WTC11 (cell line): ENCODE data around the gene IFI27. TPM values are rescaled to one million over a fixed set of nuclear protein-coding genes. Genes with fewer than 3 reads are reported as not detected.

Source experiments
- ATAC-seq: fragments of 200-7000 bp; cut with Tn5 transposase; 2 replicates; pipeline ENCODE4 v1.10.0; 2021; ENCODE audit warnings: mild to moderate bottlenecking, moderate library complexity
- CTCF ChIA-PET: fragments of 300-600 bp; sonication (Branson Sonifier 250); formaldehyde crosslinking; loops from one replicate; lab custom pipeline; 2021; ENCODE audit warnings: antibody characterized with exemption; lab: Charles Lee
- POLR2A ChIA-PET: fragments of 350-600 bp; sonication (Branson Sonifier 250); formaldehyde crosslinking; loops from one replicate; lab custom pipeline; 2021; ENCODE audit warnings: antibody characterized with exemption; lab: Charles Lee
- DNase-seq: peaks from one replicate; pipeline ENCODE4 v3.0.0; 2021; ENCODE audit warnings: low spot score
- H3K27ac Mint-ChIP-seq: 2 replicates; pipeline ENCODE4 v1.8.0; 2021; ENCODE audit warnings: mixed read lengths
- H3K27me3 Mint-ChIP-seq: 2 replicates; pipeline ENCODE4 v1.8.0; 2021; ENCODE audit warnings: low read depth, mild to moderate bottlenecking, moderate library complexity, mixed read lengths
- H3K36me3 Mint-ChIP-seq: 2 replicates; pipeline ENCODE4 v1.8.0; 2021; ENCODE audit warnings: mixed read lengths
- H3K4me1 Mint-ChIP-seq: 2 replicates; pipeline ENCODE4 v1.8.0; 2022; ENCODE audit warnings: mixed read lengths
- H3K4me3 Mint-ChIP-seq: 2 replicates; pipeline ENCODE4 v1.8.0; 2021; ENCODE audit warnings: mild to moderate bottlenecking, moderate library complexity, mixed read lengths
- H3K9me3 Mint-ChIP-seq: 2 replicates; pipeline ENCODE4 v1.8.0; 2021; ENCODE audit warnings: mixed read lengths
- ATF1 ChIP-seq: sonication (generic); formaldehyde crosslinking; IDR thresholded peaks from 2 replicates; pipeline ENCODE4 v1.8.1; 2023; ENCODE audit warnings: mild to moderate bottlenecking, moderate library complexity, missing genetic modification reagents
- CBFB ChIP-seq: sonication (generic); formaldehyde crosslinking; IDR thresholded peaks from 2 replicates; pipeline ENCODE4 v1.8.1; 2022; ENCODE audit warnings: mild to moderate bottlenecking, low read depth, missing genetic modification reagents
- CREB1 ChIP-seq: sonication (generic); formaldehyde crosslinking; IDR thresholded peaks from 2 replicates; pipeline ENCODE4 v1.8.0; 2023; ENCODE audit warnings: mild to moderate bottlenecking, missing genetic modification reagents
- E2F4 ChIP-seq: sonication (generic); formaldehyde crosslinking; IDR thresholded peaks from 2 replicates; pipeline ENCODE4 v1.8.1; 2022; ENCODE audit warnings: low read depth, mild to moderate bottlenecking, moderate library complexity, missing genetic modification reagents, borderline replicate concordance
- ETV6 ChIP-seq: sonication (generic); formaldehyde crosslinking; IDR thresholded peaks from 2 replicates; pipeline ENCODE4 v1.8.1; 2022; ENCODE audit warnings: mild to moderate bottlenecking, missing genetic modification reagents
- FOXJ3 ChIP-seq: sonication (generic); formaldehyde crosslinking; IDR thresholded peaks from 2 replicates; pipeline ENCODE4 v1.9.0; 2021; ENCODE audit warnings: missing genetic modification reagents, mild to moderate bottlenecking, borderline replicate concordance
- FOXK1 ChIP-seq: sonication (generic); formaldehyde crosslinking; IDR thresholded peaks from 2 replicates; pipeline ENCODE4 v1.8.0; 2022; ENCODE audit warnings: mild to moderate bottlenecking, moderate library complexity, missing genetic modification reagents
- JUN ChIP-seq: sonication (generic); formaldehyde crosslinking; IDR thresholded peaks from 2 replicates; pipeline ENCODE4 v1.8.0; 2023; ENCODE audit warnings: mild to moderate bottlenecking, missing genetic modification reagents
- ZNF121 ChIP-seq: sonication (generic); formaldehyde crosslinking; IDR thresholded peaks from 2 replicates; pipeline ENCODE4 v1.8.0; 2023; ENCODE audit warnings: missing genetic modification reagents
- ZNF425 ChIP-seq: fragments of 250-450 bp; sonication (Bioruptor Pico); conservative IDR thresholded peaks from 2 replicates; pipeline ENCODE4 v1.9.0; 2021; ENCODE audit warnings: mild to moderate bottlenecking
- total RNA-seq: library from RNA; stranded (reverse); gene quantifications from 3 replicates; pipeline ENCODE4 v1.2.3, GENCODE V29; 2021
- TF ChIP-seq, protein P1 (sequence below): sonication (generic); formaldehyde crosslinking; IDR thresholded peaks from 2 replicates; pipeline ENCODE4 v1.8.1; 2023; ENCODE audit warnings: mild to moderate bottlenecking, missing genetic modification reagents
- TF ChIP-seq, protein P2 (sequence below): fragments of 200-600 bp; IDR thresholded peaks from 2 replicates; pipeline ENCODE4 v1.8.0; 2022; ENCODE audit warnings: antibody characterized with exemption
- TF ChIP-seq, protein P3 (sequence below): fragments of 250-450 bp; sonication (Bioruptor Pico); IDR thresholded peaks from 2 replicates; pipeline ENCODE4 v1.9.0; 2021; ENCODE audit warnings: mild to moderate bottlenecking
- TF ChIP-seq, protein P4 (sequence below): fragments of 250-450 bp; sonication (Bioruptor Pico); IDR thresholded peaks from 2 replicates; pipeline ENCODE4 v2.1.2; 2022; ENCODE audit warnings: mild to moderate bottlenecking, moderate library complexity

The IFI27 gene
- total RNA-seq, 1 experiment from 2014 or later: 1.8 TPM

DNA sequence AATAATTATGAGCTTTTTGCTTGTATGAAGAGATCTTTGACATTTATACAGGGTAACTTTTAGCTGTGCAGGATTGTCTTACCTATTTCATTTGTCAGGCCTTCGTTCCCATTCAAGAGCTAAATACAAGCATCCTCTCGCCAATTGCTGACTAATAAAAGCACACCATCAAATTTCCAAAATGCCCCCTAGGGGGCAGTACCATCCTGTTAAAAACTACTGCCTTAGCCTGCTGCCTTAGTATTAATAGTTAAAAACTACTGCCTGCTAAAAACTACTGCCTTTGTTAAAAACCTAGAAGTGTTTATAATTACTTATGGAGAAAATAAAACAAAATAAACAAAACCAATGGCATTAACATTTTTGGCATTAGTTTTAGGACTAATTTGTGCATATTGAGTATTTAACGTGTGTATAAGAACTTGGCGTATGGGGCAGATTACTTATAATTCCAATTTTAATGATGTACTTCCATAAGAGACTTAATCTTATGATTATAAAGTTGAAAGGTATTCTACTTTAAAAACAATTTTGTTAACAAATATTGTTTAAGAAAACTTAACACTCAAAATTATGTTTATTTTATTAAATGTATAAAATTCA lies 21.9 kb downstream of the IFI27 start:
- H3K4me1 Mint-ChIP-seq: peaks cover 15% of the 10 kb centered on the region
- no peak overlapping the region for H3K4me3 Mint-ChIP-seq
- H3K36me3 Mint-ChIP-seq: peaks cover 13% of the 10 kb centered on the region
- H3K9me3 Mint-ChIP-seq: peaks cover 20% of the 10 kb centered on the region
- no peak overlapping the region for H3K27ac Mint-ChIP-seq
- CTCF ChIA-PET: interaction anchor here (0.6 to 2.5 kb wide), 48 partner anchors 9 to 417 kb away, joined by 3 to 29 read pairs (median 4); partner anchors contain the start of genes DDX24, IFI27, IFI27L1 and OTUB2
- ATAC-seq (no peak; the same call in 1 of the 2 replicates), DNase-seq (peak; percentile 50)
- TF ChIP-seq, protein P1, sequence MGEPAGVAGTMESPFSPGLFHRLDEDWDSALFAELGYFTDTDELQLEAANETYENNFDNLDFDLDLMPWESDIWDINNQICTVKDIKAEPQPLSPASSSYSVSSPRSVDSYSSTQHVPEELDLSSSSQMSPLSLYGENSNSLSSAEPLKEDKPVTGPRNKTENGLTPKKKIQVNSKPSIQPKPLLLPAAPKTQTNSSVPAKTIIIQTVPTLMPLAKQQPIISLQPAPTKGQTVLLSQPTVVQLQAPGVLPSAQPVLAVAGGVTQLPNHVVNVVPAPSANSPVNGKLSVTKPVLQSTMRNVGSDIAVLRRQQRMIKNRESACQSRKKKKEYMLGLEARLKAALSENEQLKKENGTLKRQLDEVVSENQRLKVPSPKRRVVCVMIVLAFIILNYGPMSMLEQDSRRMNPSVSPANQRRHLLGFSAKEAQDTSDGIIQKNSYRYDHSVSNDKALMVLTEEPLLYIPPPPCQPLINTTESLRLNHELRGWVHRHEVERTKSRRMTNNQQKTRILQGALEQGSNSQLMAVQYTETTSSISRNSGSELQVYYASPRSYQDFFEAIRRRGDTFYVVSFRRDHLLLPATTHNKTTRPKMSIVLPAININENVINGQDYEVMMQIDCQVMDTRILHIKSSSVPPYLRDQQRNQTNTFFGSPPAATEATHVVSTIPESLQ (CRISPR knock-in tag): no peak
- TF ChIP-seq, protein P2, sequence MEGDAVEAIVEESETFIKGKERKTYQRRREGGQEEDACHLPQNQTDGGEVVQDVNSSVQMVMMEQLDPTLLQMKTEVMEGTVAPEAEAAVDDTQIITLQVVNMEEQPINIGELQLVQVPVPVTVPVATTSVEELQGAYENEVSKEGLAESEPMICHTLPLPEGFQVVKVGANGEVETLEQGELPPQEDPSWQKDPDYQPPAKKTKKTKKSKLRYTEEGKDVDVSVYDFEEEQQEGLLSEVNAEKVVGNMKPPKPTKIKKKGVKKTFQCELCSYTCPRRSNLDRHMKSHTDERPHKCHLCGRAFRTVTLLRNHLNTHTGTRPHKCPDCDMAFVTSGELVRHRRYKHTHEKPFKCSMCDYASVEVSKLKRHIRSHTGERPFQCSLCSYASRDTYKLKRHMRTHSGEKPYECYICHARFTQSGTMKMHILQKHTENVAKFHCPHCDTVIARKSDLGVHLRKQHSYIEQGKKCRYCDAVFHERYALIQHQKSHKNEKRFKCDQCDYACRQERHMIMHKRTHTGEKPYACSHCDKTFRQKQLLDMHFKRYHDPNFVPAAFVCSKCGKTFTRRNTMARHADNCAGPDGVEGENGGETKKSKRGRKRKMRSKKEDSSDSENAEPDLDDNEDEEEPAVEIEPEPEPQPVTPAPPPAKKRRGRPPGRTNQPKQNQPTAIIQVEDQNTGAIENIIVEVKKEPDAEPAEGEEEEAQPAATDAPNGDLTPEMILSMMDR: peak; percentile 85
- TF ChIP-seq ZNF121 (CRISPR knock-in tag) (no peak), JUN (CRISPR knock-in tag) (no peak), E2F4 (CRISPR knock-in tag) (no peak), ETV6 (CRISPR knock-in tag) (no peak), ATF1 (no peak), FOXK1 (CRISPR knock-in tag) (no peak)
- POLR2A ChIA-PET: interaction anchor here (1.0 kb wide), 1 partner anchor 51 kb away, joined by 4 read pairs; the partner anchor contains the start of genes DDX24 and IFI27L1
- peaks cover 15% of the 10 kb centered on the region for H3K27me3 Mint-ChIP-seq

DNA sequence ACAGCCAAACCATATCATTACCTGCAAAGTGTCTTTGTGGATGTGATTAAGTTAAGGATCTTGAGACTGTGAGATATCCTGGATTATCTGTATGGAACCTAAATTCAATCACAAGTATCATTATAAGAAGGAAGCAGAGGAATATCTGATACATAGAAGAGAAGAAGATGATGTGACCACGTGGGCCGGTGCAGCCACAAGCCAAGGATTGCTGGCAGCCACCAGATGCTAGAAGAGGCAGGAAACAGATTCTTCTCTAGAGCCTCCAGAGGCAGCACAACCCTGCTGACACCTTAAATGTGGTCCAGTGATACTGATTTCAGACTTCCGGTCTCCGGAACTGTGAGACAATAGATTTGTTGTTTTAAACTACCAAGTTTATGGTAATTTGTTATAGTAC lies 24.9 kb downstream of the IFI27 start:
- Mint-ChIP-seq H3K27ac (no peak overlapping the region), H3K4me1 (peaks cover 20% of the 10 kb centered on the region), H3K9me3 (peaks cover 20% of the 10 kb centered on the region), H3K4me3 (no peak overlapping the region), H3K36me3 (peaks cover 13% of the 10 kb centered on the region), H3K27me3 (peaks cover 7% of the 10 kb centered on the region; the same call in 1 of the 2 replicates)
- POLR2A ChIA-PET: no interaction called here
- DNase-seq (no peak), ATAC-seq (no peak)
- TF ChIP-seq CREB1 (CRISPR knock-in tag) (no peak), ZNF425 (CRISPR knock-in tag) (no peak), FOXK1 (CRISPR knock-in tag) (no peak), FOXJ3 (CRISPR knock-in tag) (no peak), CBFB (no peak)
- TF ChIP-seq, protein P3, sequence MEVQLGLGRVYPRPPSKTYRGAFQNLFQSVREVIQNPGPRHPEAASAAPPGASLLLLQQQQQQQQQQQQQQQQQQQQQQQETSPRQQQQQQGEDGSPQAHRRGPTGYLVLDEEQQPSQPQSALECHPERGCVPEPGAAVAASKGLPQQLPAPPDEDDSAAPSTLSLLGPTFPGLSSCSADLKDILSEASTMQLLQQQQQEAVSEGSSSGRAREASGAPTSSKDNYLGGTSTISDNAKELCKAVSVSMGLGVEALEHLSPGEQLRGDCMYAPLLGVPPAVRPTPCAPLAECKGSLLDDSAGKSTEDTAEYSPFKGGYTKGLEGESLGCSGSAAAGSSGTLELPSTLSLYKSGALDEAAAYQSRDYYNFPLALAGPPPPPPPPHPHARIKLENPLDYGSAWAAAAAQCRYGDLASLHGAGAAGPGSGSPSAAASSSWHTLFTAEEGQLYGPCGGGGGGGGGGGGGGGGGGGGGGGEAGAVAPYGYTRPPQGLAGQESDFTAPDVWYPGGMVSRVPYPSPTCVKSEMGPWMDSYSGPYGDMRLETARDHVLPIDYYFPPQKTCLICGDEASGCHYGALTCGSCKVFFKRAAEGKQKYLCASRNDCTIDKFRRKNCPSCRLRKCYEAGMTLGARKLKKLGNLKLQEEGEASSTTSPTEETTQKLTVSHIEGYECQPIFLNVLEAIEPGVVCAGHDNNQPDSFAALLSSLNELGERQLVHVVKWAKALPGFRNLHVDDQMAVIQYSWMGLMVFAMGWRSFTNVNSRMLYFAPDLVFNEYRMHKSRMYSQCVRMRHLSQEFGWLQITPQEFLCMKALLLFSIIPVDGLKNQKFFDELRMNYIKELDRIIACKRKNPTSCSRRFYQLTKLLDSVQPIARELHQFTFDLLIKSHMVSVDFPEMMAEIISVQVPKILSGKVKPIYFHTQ (CRISPR knock-in tag): no peak
- TF ChIP-seq, protein P4, sequence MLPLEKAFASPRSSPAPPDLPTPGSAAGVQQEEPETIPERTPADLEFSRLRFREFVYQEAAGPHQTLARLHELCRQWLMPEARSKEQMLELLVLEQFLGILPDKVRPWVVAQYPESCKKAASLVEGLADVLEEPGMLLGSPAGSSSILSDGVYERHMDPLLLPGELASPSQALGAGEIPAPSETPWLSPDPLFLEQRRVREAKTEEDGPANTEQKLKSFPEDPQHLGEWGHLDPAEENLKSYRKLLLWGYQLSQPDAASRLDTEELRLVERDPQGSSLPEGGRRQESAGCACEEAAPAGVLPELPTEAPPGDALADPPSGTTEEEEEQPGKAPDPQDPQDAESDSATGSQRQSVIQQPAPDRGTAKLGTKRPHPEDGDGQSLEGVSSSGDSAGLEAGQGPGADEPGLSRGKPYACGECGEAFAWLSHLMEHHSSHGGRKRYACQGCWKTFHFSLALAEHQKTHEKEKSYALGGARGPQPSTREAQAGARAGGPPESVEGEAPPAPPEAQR (CRISPR knock-in tag): no peak
- CTCF ChIA-PET: no interaction called here
